Measurements from ENCODE around the gene SDK1. TPM values are rescaled to one million over a fixed set of nuclear protein-coding genes. Genes with fewer than 3 reads are reported as not detected.

Gene SDK1
- total RNA-seq, 1 donor: 0.27 TPM

DNA sequence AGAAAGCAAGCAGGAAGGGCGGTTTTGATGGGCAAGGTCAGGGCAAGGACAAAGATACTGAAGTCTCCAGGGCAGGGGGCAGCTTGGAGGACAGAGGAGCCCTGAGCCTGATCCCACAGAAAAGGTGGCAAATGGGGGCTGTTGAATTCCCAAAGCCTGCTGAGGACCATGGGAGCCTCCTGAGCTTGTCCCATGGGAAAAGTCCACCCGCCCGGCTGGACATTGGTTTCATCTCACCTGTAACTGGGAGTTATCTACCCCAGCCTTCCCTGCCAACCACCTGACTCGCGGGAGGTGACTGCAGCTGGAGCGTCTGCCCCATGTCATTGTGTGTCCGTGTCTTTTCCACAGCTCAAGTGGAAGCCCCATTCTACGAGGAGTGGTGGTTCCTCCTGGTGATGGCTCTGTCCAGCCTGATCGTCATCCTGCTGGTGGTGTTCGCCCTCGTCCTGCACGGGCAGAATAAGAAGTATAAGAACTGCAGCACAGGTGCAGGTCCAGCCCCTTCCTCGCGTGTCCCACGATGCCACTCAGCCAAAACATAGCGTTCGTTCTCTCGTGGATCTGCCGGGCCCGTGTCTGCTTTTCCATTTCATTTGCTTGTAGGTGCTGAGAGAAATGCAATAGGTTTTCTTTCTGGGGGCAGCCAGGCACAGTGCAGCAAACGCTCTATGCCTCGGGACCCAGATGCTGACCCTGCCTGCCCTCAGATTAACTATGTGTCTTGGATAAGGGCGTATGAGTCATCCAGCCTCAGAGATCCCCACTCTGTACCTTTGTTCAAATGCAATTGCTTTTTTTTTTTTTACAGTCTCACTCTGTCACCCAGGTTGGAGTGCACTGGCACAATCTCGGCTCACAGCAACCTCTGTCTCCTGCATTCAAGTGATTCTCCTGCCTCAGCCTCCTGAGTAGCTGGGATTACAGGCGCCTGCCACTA is 936.5 kb downstream of the SDK1 start:
- TF ChIP-seq, protein P1, sequence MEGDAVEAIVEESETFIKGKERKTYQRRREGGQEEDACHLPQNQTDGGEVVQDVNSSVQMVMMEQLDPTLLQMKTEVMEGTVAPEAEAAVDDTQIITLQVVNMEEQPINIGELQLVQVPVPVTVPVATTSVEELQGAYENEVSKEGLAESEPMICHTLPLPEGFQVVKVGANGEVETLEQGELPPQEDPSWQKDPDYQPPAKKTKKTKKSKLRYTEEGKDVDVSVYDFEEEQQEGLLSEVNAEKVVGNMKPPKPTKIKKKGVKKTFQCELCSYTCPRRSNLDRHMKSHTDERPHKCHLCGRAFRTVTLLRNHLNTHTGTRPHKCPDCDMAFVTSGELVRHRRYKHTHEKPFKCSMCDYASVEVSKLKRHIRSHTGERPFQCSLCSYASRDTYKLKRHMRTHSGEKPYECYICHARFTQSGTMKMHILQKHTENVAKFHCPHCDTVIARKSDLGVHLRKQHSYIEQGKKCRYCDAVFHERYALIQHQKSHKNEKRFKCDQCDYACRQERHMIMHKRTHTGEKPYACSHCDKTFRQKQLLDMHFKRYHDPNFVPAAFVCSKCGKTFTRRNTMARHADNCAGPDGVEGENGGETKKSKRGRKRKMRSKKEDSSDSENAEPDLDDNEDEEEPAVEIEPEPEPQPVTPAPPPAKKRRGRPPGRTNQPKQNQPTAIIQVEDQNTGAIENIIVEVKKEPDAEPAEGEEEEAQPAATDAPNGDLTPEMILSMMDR (IDR thresholded peaks at IDR 0.05; ENCODE audit: insufficient read depth, low read length): no peak
- no peak overlapping the region for H3K4me3 ChIP-seq (ENCODE audit: low read depth, low read length)
- DNase-seq (ENCODE audit: low read depth): no peak

DNA sequence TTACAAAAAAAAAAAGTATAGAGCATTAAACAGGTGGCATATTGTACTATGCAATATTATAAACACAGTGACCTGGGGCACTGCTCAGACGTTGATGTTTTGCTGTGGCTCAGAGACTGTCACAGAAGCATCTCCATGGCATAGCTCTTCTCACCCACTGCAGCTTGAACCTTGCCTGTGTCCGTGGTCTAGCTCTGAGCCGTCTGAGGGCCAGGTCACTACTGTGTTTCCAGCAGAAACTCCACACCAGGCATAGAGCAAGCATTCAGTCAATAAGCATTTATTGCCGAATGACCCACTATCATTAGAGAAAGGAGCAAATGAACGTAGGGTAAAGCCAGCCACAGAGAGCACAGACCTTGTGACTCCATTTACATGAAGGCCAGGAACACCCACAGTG is 937.8 kb downstream of the SDK1 start:
- no peak overlapping the region for H3K4me3 ChIP-seq (ENCODE audit: low read depth, low read length)
- no peak for DNase-seq (ENCODE audit: low read depth)
- TF ChIP-seq, protein P1 (IDR thresholded peaks at IDR 0.05; ENCODE audit: insufficient read depth, low read length): no peak

DNA sequence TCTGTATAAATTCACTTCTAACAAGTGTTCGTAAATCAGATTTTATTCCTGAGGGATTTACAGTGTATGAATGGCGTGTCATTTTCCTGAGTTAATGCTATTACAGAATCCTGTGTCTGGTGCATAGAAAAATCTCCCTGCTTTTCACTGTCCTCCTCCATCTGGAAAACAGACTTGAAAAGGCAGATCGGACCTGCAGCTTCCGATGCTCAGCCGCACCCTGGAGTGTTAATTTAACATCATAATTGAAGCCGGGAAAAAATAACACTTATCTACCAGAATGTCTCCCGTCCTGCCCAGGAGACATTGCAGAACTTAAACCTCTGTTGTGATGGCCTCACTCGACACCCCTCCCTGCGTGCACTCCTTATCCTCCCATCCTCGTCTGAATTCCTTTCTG is 939.0 kb downstream of the SDK1 start:
- no peak for DNase-seq (ENCODE audit: low read depth)
- TF ChIP-seq, protein P1 (IDR thresholded peaks at IDR 0.05; ENCODE audit: insufficient read depth, low read length): no peak
- no peak overlapping the region for H3K4me3 ChIP-seq (ENCODE audit: low read depth, low read length)

DNA sequence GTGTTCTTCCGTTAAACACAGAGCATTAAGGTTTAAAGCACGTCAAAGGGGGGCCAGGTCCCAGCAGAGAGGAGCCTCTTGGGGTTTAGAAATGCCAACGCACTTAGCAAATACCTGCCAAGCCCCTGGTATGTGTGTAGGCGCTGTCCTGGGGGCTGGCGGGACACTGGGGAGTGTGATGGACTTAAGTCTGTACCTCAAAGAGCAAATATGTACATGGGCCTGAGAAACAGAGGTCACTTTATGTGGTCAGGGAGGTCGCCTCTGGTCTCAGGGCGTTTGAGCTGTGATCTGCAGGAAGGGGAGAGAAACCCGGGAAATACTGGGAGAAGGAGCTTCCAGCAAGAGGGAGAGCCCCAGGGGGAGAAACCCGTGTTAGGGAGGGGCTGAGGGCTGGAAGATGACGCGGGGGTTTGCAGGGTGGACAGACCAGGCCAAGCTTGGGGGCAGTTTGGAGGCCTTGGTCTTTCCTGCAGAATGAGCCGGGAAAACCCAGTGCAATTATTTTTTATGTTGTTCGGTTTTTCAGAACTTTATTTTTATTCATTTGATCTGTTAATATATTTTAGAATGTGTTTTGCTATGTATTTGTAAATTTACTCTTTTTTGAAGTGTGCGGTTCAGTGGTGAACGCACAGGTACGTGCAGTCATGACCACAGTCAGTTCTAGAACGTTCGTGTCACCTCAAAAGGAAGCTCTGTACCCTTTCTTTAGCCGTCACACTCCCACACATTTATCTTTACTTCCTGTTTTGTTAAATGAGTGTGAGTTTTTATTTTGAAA is 939.7 kb downstream of the SDK1 start:
- DNase-seq (ENCODE audit: low read depth): no peak
- no peak overlapping the region for H3K4me3 ChIP-seq (ENCODE audit: low read depth, low read length)
- TF ChIP-seq, protein P1 (IDR thresholded peaks at IDR 0.05; ENCODE audit: insufficient read depth, low read length): no peak

DNA sequence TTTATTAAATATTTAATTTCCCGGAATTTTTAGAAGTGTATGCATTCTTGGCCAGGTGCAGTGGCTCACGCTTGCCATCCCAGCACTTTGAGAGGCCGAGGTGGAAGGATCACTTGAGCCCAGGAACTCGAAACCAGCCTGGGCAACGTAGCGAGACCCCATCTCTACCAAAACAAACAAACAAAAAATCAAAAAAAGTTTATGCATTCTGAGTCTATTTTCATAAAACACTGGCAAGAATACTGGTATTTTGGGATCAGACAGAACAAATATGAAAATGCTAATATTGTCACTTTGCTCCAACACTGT is 940.2 kb downstream of the SDK1 start:
- DNase-seq (ENCODE audit: low read depth): no peak
- no peak overlapping the region for H3K4me3 ChIP-seq (ENCODE audit: low read depth, low read length)
- TF ChIP-seq, protein P1 (IDR thresholded peaks at IDR 0.05; ENCODE audit: insufficient read depth, low read length): no peak

DNA sequence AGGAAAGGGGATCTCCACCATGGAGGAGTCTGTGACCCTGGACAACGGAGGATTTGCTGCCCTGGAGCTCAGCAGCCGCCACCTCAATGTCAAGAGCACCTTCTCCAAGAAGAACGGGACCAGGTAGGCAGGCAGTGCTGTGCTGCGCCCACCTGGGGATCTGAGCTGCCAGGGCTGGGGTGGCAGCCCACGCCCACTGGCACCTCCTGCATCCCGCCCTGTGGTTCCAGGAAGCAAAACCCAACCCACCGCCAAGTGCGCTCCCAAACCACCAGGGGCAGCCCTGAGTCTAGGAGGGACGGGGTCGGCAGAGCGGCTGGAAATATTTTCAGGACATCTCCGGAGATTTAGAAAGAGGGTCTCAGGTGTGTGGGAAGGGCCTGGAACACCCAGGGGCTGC is 940.7 kb downstream of the SDK1 start:
- DNase-seq (ENCODE audit: low read depth): no peak
- TF ChIP-seq, protein P1 (IDR thresholded peaks at IDR 0.05; ENCODE audit: insufficient read depth, low read length): no peak
- no peak overlapping the region for H3K4me3 ChIP-seq (ENCODE audit: low read depth, low read length)

All from fibroblast of the aortic adventitia (primary cell).